Lower leg skin (tissue), 3 donors: ENCODE measurements around the gene ZNF420.

Experiments
- POLR2A ChIP-seq, 2 donors: fragments of 450-650 bp; IDR thresholded peaks; one replicate each; pipeline ENCODE4 v1.6.1; 2016 to 2017; ENCODE audit warnings: antibody characterized with exemption in 2 of 2, mild to moderate bottlenecking in 1 of 2, moderate library complexity in 1 of 2
- TF ChIP-seq, protein P1 (sequence below), 3 donors: fragments of 450-650 bp; IDR thresholded peaks; one replicate each; pipeline ENCODE4 v1.5.1; 2016; ENCODE audit warnings: antibody characterized with exemption in 3 of 3, mild to moderate bottlenecking in 3 of 3, moderate library complexity in 2 of 3

DNA sequence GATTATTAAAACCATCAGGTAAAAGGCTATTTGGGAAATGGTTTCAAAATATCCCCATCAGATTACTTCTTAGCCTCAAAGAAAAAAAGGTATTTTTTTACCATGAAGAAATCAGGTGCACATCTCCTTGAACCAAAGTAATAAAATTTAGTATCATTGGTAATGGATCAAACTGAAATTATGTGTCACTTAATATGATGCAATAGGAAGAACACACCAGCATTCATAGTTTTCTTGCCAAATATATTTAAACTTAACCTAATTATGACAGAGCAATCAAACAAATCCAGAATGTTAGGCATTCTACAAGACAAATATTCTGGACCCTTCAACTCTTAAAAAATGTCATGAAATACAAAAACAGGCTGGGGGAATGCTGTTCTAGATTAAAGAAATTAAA is 4.1 kb upstream of the ZNF420 start:
- TF ChIP-seq, protein P1, sequence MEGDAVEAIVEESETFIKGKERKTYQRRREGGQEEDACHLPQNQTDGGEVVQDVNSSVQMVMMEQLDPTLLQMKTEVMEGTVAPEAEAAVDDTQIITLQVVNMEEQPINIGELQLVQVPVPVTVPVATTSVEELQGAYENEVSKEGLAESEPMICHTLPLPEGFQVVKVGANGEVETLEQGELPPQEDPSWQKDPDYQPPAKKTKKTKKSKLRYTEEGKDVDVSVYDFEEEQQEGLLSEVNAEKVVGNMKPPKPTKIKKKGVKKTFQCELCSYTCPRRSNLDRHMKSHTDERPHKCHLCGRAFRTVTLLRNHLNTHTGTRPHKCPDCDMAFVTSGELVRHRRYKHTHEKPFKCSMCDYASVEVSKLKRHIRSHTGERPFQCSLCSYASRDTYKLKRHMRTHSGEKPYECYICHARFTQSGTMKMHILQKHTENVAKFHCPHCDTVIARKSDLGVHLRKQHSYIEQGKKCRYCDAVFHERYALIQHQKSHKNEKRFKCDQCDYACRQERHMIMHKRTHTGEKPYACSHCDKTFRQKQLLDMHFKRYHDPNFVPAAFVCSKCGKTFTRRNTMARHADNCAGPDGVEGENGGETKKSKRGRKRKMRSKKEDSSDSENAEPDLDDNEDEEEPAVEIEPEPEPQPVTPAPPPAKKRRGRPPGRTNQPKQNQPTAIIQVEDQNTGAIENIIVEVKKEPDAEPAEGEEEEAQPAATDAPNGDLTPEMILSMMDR (IDR thresholded peaks at IDR 0.05), result no peak
- TF ChIP-seq POLR2A (IDR thresholded peaks at IDR 0.05), result no peak
